ENCODE results near the gene ERICH6B. TPM values are rescaled to one million over a fixed set of nuclear protein-coding genes. Genes with fewer than 3 reads are reported as not detected.
A peak's percentile ranks its signal among the peaks of the same experiment; 100 is the strongest.

ERICH6B gene
- total and polyA plus RNA-seq, 2 of the 13 experiments (the other 11 are each of a cell fraction or from before 2014, with no cell fraction given): not detected

DNA sequence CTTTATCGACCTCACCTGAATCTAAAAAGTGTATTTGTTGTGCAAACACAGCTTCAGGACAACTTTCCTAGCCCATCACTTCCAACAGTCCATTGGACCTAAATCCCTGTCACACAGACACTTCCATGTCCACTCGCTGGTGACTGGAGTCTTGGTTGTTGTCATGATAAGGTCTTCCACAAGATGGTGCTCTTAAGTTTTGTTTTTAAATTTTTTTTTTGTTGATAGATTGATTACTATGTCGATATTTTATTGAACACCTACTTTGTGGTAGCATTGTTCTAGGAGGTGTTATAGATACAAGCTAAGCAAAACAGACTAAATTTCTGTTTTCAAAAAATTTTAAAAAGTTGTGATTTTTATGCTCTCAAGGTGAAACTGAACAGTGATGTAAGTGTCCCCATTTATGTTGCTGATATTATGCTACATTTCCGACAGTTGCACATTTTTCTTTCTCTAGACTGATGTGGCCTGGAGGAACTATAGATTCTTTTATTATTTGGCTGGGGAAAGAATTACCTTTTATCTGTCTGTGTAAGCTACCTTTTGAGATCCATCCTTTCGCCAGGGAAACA is 8.1 kb upstream of the ERICH6B start:
- H3K9me3 ChIP-seq (ENCODE audit: low read length): no peaks in the 10 kb centered on the region
- H3K9ac ChIP-seq (ENCODE audit: insufficient read depth, low read depth, low read length): no peak overlapping the region
- no TSS peak for BruUV-seq (replicated peaks)
- no peak for TF ChIP-seq BRCA1 (CRISPR knock-in tag; IDR thresholded peaks at IDR 0.05)
- peak; percentile 61 for TF ChIP-seq STAG1 (CRISPR knock-in tag; IDR thresholded peaks at IDR 0.05)
- TF ChIP-seq CTCF (CRISPR knock-in tag; IDR thresholded peaks at IDR 0.05): peak; percentile 64
- peak; percentile 17 for TF ChIP-seq SMC3 (IDR thresholded peaks at IDR 0.05; ENCODE audit: low read length)
- TF ChIP-seq AHDC1 (CRISPR knock-in tag; IDR thresholded peaks at IDR 0.05; ENCODE audit: borderline replicate concordance): no peak
- ChIA-PET POLR2A (no interaction called here), CTCF (ENCODE audit: low intra/inter-chr PET ratio, low total read pairs) (interaction anchor here (1.3 kb wide), 1 partner anchor 94 kb away, joined by 4 read pairs; no protein-coding TSS in a partner anchor)
- no peak overlapping the region for H3K27ac ChIP-seq (ENCODE audit: extremely low read length, insufficient read depth, low read length)
- DNase-seq (ENCODE audit: low spot score) (peak; percentile 19), FAIRE-seq (peak; percentile 75), ATAC-seq (peak; percentile 67)
- no peak overlapping the region for H2AFZ ChIP-seq (ENCODE audit: low read length)
- no peak overlapping the region for H3K4me2 ChIP-seq (ENCODE audit: low read depth, low read length)
- no peaks in the 10 kb centered on the region for H3K79me2 ChIP-seq (ENCODE audit: insufficient read depth, low read length)
- WGBS (ENCODE audit: low lambda C conversion rate): 15% methylated on average over 5 of the region's 5 CpGs
- in situ Hi-C loops (cut with HindIII; ENCODE audit: extremely low pct_ligation_motif_present, low pct_unique_long_range_greater_than_20kb) (loop anchor here (5.0 kb wide), 1 partner anchor 104 kb away; no protein-coding TSS in a partner anchor), intact Hi-C loops (cut with micrococcal nuclease; ENCODE audit: unreplicated experiment) (loop anchor here (5.0 to 10.0 kb wide), 3 partner anchors 61 to 254 kb away; no protein-coding TSS in a partner anchor)
- no peaks in the 10 kb centered on the region for H3K36me3 ChIP-seq (replicated peaks in 1 of 2; ENCODE audit: control insufficient read depth in 1 of 2, insufficient read depth in 2 of 2, low read length in 2 of 2)
- H3K4me1 ChIP-seq (ENCODE audit: insufficient read depth, low read length): peaks cover 9% of the 10 kb centered on the region
- no peak overlapping the region for H3K4me3 ChIP-seq (replicated peaks in 1 of 3; ENCODE audit: insufficient read depth in 1 of 3, low read depth in 2 of 3, low read length in 3 of 3)
- H4K20me1 ChIP-seq (ENCODE audit: insufficient read depth, low read length): no peaks in the 10 kb centered on the region
- peaks cover 2 to 3% of the 10 kb centered on the region in 2 experiments; a peak in 1 of 5 replicates for H3K27me3 ChIP-seq (ENCODE audit: control insufficient read depth in 1 of 2, insufficient read depth in 2 of 2, low read length in 2 of 2)
